ENCODE results near the gene DHTKD1.
"Not testable (repeated sequence)": the region's sequence is repeated elsewhere in the genome, so short reads cannot be mapped to it uniquely, and the experiment has no call there.

The DHTKD1 gene

DNA sequence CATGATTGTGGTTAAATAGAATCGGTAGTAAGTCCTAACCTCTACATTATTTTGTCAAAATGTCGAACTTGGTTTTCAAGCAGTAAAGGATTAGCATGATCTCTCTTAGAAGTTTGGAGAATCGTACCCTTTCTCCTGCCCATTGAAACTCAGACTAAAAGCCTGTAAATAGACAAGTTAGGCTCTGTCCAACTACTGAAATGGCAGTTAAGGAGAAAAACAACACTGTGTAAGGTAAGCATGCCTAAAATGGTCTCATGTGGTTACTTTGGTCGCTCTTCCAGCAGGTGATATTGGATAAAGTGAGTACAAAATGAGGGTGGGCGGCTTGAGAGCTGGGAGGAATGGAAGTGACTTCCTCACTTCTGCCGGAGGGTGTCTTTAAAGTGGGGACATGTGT, 85.8 kb downstream of the DHTKD1 start:
- DNase-seq: no peak

- DNase-seq: no peak
Observed at GRCh38 chr10:12156367-12157123, 87.8 kb downstream of the DHTKD1 start.

GRCh38 chr10:12158111-12158510, 89.4 kb downstream of the DHTKD1 start:
- DNase-seq: no peak

DNA sequence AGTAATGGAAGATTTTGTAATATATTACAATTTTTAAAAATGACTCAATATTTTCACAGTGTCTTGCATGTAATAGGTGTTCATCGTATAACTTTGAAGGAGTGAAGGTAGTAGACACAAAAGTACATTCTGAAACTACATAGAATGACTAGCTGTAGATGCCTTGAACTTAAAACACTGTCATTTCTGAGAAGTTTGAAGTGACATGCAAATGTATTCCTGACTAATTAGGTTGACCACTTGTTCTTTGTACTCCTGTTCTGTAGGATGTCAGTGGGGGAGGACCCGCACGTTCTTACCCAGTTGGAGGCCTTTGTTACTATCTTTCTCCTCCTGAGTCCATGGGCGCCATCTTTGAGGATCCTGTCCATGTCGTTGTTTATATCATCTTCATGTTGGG, 91.9 kb downstream of the DHTKD1 start:
- no peak for DNase-seq

GRCh38 chr10:12162927-12163326, 94.2 kb downstream of the DHTKD1 start:
- no peak for DNase-seq

DNA sequence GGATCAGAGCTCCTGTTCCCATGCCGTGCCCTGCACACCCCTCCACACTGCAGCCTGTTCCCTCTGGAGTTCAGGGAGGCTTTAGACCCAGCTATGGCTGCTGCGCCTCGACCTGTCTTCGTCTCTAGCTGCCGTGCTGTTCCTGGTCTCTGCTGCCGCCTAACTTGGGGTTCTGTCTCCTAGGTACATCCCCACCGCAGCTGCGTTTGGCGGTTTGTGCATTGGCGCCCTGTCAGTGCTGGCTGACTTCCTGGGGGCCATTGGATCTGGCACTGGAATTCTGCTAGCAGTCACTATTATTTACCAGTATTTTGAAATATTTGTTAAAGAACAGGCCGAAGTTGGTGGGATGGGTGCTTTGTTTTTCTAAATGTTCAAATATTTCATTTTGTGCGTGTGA, 95.3 kb downstream of the DHTKD1 start:
- DNase-seq: no peak

DNA sequence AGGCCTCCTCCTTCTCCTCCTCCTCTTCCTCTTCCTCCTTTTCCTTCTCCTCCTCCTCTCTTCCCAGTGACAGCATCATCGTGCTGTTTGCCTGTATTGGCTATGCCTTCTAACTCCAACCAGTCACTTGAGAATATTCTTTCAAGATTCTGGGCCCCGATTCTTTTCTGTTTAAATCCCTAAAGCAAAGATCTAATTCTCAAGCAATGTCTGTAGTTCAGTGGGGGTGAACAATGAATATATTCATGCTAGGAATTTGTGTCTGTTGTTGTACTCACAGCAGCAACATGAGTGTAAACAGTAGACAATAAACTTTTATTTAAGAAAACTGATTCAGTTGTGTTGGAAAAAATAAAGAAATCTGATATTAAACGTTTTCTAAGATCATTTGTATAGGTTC, 96.3 kb downstream of the DHTKD1 start:
- no peak for DNase-seq

DNA sequence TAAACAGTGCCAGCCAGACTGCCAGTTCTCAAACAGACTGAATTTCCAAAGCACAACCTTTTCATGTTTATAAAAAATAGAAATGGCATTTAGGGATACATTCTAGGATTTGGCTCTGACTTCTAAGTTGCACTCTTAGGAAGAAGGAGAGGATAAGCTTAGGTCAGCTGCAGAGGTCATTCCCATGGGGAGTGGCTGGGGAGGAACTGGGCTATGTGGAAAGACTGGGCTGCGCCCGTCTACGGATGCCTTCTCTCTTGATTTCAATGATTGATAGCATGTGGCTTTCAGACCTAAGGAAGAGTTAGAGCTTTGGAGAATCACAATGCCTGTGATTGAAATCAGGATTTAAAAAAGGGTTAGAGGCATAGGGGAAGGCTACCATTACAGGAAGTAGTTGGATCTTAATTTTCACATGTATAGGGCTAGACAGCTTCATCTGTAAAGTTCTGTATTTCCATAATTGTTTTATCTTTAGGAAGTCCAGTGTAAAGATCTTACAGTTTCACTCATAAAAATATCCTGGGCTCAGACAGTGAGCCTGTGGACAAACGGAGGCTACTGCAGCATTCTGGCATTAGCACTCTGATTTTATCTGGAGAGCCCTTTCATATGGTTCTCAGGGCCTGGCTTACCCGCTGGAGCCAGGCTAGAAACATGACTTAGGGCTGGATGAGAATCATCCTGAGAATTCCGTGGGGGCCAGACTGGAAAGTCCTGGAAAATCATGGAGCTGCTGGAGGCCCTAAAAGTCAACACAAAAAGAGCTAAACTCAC, 97.4 kb downstream of the DHTKD1 start:
- no peak for DNase-seq

DNA sequence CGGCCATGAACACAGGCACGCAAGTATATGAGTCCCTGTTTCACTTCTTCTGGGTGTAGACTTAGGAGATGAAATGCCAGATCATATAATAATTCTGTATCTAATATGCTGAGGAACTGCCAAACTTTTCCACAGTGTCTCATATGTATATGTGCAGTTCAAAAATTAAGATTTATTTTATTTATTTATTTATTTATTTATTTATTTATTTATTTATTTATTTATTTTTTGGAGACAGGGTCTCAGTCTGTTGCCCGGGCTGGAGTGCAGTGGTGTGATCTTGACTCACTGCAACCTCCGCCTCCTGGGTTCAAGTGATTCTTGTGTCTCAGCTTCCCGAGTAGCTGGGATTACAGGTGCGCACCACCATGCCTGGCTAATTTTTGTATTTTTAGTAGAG, 102.8 kb downstream of the DHTKD1 start:
- DNase-seq: not testable (repeated sequence)

Data from SHP77 (cell line).